ENCODE measurements around the gene PTPRN2. TPM values are rescaled to one million over a fixed set of nuclear protein-coding genes. Genes with fewer than 3 reads are reported as not detected.

Gene PTPRN2
- total and polyA plus RNA-seq, 2 donors (not counting 1 experiment from before 2014, with no cell fraction given) = 0.54 to 1.2 TPM

GRCh38 chr7:157538321-157538720 is 1049.3 kb downstream of the PTPRN2 start:
- TF ChIP-seq CTCF (conservative IDR thresholded peaks at IDR 0.05 in 1 of 2, IDR thresholded peaks at IDR 0.05 in 1 of 2; ENCODE audit: low read depth in 1 of 2, low read length in 2 of 2) (no peak), EZH2 (IDR thresholded peaks at IDR 0.05; ENCODE audit: low read length, missing control alignments) (no peak)
- no peak overlapping the region for H3K4me2 ChIP-seq (ENCODE audit: extremely low read depth, insufficient read depth, low read length)
- H3K79me2 ChIP-seq (ENCODE audit: control insufficient read depth, insufficient read depth, low read length) = no peaks in the 10 kb centered on the region
- no peaks in the 10 kb centered on the region for H3K36me3 ChIP-seq (ENCODE audit: control insufficient read depth, insufficient read depth, low read length)
- H3K4me3 ChIP-seq (replicated peaks in 1 of 4; ENCODE audit: control extremely low read depth in 1 of 4, insufficient read depth in 1 of 4, low read depth in 3 of 4, low read length in 4 of 4) = no peak overlapping the region
- no peak for DNase-seq (ENCODE audit: low read depth in 2 of 2)
- H3K9ac ChIP-seq (ENCODE audit: insufficient read depth, low read length) = no peak overlapping the region
- no peaks in the 10 kb centered on the region for H3K27me3 ChIP-seq (ENCODE audit: control insufficient read depth, insufficient read depth, low read length)
- no peak overlapping the region for H3K27ac ChIP-seq (ENCODE audit: insufficient read depth, low read length)
- H3K4me1 ChIP-seq (ENCODE audit: control insufficient read depth, extremely low read depth, insufficient read depth, low read length) = no peaks in the 10 kb centered on the region
- H4K20me1 ChIP-seq (ENCODE audit: control insufficient read depth, extremely low read depth, insufficient read depth, low read length) = no peaks in the 10 kb centered on the region
- no peaks in the 10 kb centered on the region for H3K9me3 ChIP-seq (ENCODE audit: control insufficient read depth, insufficient read depth, low read depth, low read length)
- H2AFZ ChIP-seq (ENCODE audit: low read length) = no peak overlapping the region

GRCh38 chr7:157537056-157537455 is 1050.6 kb downstream of the PTPRN2 start:
- Histone ChIP-seq H3K36me3 (ENCODE audit: control insufficient read depth, insufficient read depth, low read length) (no peaks in the 10 kb centered on the region), H3K4me1 (ENCODE audit: control insufficient read depth, extremely low read depth, insufficient read depth, low read length) (no peaks in the 10 kb centered on the region), H3K9ac (ENCODE audit: insufficient read depth, low read length) (no peak overlapping the region), H4K20me1 (ENCODE audit: control insufficient read depth, extremely low read depth, insufficient read depth, low read length) (no peaks in the 10 kb centered on the region), H3K4me3 (replicated peaks in 1 of 4; ENCODE audit: control extremely low read depth in 1 of 4, insufficient read depth in 1 of 4, low read depth in 3 of 4, low read length in 4 of 4) (no peak overlapping the region), H3K9me3 (ENCODE audit: control insufficient read depth, insufficient read depth, low read depth, low read length) (no peaks in the 10 kb centered on the region), H3K4me2 (ENCODE audit: extremely low read depth, insufficient read depth, low read length) (no peak overlapping the region), H3K27ac (ENCODE audit: insufficient read depth, low read length) (no peak overlapping the region), H3K79me2 (ENCODE audit: control insufficient read depth, insufficient read depth, low read length) (no peaks in the 10 kb centered on the region), H2AFZ (ENCODE audit: low read length) (no peak overlapping the region), H3K27me3 (ENCODE audit: control insufficient read depth, insufficient read depth, low read length) (no peaks in the 10 kb centered on the region)
- no peak for DNase-seq (ENCODE audit: low read depth in 2 of 2)
- TF ChIP-seq CTCF (conservative IDR thresholded peaks at IDR 0.05 in 1 of 2, IDR thresholded peaks at IDR 0.05 in 1 of 2; ENCODE audit: low read depth in 1 of 2, low read length in 2 of 2) = no peak
- TF ChIP-seq EZH2 (IDR thresholded peaks at IDR 0.05; ENCODE audit: low read length, missing control alignments) = no peak

- H3K79me2 ChIP-seq (ENCODE audit: control insufficient read depth, insufficient read depth, low read length) = no peaks in the 10 kb centered on the region
- H4K20me1 ChIP-seq (ENCODE audit: control insufficient read depth, extremely low read depth, insufficient read depth, low read length) = no peaks in the 10 kb centered on the region
- no peak overlapping the region for H3K27ac ChIP-seq (ENCODE audit: insufficient read depth, low read length)
- no peak for DNase-seq (ENCODE audit: low read depth in 2 of 2)
- no peaks in the 10 kb centered on the region for H3K9me3 ChIP-seq (ENCODE audit: control insufficient read depth, insufficient read depth, low read depth, low read length)
- no peak overlapping the region for H3K4me3 ChIP-seq (replicated peaks in 1 of 4; ENCODE audit: control extremely low read depth in 1 of 4, insufficient read depth in 1 of 4, low read depth in 3 of 4, low read length in 4 of 4)
- H2AFZ ChIP-seq (ENCODE audit: low read length) = no peak overlapping the region
- H3K9ac ChIP-seq (ENCODE audit: insufficient read depth, low read length) = no peak overlapping the region
- no peaks in the 10 kb centered on the region for H3K4me1 ChIP-seq (ENCODE audit: control insufficient read depth, extremely low read depth, insufficient read depth, low read length)
- no peaks in the 10 kb centered on the region for H3K27me3 ChIP-seq (ENCODE audit: control insufficient read depth, insufficient read depth, low read length)
- no peaks in the 10 kb centered on the region for H3K36me3 ChIP-seq (ENCODE audit: control insufficient read depth, insufficient read depth, low read length)
- TF ChIP-seq CTCF (conservative IDR thresholded peaks at IDR 0.05 in 1 of 2, IDR thresholded peaks at IDR 0.05 in 1 of 2; ENCODE audit: low read depth in 1 of 2, low read length in 2 of 2) (no peak), EZH2 (IDR thresholded peaks at IDR 0.05; ENCODE audit: low read length, missing control alignments) (no peak)
- H3K4me2 ChIP-seq (ENCODE audit: extremely low read depth, insufficient read depth, low read length) = no peak overlapping the region
Measured at GRCh38 chr7:157532068-157532467, 1055.6 kb downstream of the PTPRN2 start.

Data from fibroblast of lung (primary cell).